ENCODE data around the gene PPP4R4.

DNA sequence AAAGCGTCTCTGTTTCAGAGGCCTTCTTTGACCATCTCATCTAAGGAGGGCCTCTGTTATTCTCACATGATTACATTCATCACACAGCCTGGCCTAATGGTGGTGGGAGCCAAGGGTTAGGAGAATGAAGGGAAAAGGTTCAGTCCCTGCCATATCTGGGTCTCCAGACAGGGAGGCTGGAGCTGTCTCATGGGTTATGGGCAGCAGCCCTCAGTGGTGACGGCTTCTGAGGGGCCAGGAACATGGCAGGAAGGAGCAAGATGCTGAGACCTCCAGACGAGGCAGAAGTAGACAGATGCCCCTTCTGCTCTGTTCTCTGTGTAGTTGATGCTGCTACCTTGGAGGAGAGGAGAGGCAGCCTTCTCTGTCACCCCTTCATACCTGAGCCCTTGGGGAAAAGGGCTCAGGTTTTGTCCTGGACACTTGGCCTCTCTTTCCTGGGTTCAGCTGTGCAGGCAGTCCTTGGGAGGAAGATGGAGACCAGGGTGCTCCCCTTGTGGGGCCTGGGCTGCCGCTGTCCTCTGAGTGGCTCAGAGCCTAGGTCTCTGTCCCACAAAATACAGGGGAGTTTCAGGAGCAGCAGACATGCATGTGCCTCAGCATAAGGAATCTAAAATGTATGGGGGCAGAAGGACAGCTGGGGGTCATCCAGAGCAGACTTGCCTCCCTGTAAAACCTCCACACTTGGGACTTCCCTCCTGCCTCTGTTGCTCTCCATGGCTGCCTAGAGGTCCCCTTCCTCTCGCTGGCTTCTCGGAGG, 48.3 kb upstream of the PPP4R4 start:
- TF ChIP-seq, protein P1, sequence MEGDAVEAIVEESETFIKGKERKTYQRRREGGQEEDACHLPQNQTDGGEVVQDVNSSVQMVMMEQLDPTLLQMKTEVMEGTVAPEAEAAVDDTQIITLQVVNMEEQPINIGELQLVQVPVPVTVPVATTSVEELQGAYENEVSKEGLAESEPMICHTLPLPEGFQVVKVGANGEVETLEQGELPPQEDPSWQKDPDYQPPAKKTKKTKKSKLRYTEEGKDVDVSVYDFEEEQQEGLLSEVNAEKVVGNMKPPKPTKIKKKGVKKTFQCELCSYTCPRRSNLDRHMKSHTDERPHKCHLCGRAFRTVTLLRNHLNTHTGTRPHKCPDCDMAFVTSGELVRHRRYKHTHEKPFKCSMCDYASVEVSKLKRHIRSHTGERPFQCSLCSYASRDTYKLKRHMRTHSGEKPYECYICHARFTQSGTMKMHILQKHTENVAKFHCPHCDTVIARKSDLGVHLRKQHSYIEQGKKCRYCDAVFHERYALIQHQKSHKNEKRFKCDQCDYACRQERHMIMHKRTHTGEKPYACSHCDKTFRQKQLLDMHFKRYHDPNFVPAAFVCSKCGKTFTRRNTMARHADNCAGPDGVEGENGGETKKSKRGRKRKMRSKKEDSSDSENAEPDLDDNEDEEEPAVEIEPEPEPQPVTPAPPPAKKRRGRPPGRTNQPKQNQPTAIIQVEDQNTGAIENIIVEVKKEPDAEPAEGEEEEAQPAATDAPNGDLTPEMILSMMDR (IDR thresholded peaks at IDR 0.05; ENCODE audit: insufficient read depth, low read length), result no peak
- no peak for TF ChIP-seq POLR2AphosphoS5 (IDR thresholded peaks at IDR 0.05; ENCODE audit: low read depth)
- TF ChIP-seq GABPA (IDR thresholded peaks at IDR 0.05; ENCODE audit: low read depth), result no peak
- no peak for TF ChIP-seq REST (IDR thresholded peaks at IDR 0.05; ENCODE audit: insufficient replicate concordance, low read depth)

All from HL-60 (cell line).